Fibroblast of the aortic adventitia (primary cell): ENCODE measurements around the gene MAP3K4. TPM values are rescaled to one million over a fixed set of nuclear protein-coding genes. Genes with fewer than 3 reads are reported as not detected.

Source experiments
- DNase-seq: peaks from one replicate; pipeline ENCODE4 v3.0.0-alpha.2; 2010; ENCODE audit warnings: low read depth
- H3K4me3 ChIP-seq: 2 replicates; pipeline ENCODE4 v1.5.1; 2011; ENCODE audit warnings: low read depth, mild to moderate bottlenecking, control low read depth, low read length, moderate library complexity
- CTCF ChIP-seq: IDR thresholded peaks from 2 replicates; pipeline ENCODE4 v1.5.1; 2011; ENCODE audit warnings: mild to moderate bottlenecking, low read length, control low read depth, inconsistent platforms; ENCODE audit not compliant: insufficient read depth
- total RNA-seq: library from RNA; depleted of rRNA; stranded (reverse); fragments of >200 nt; gene quantifications from 2 replicates; pipeline ENCODE4 v1.2.3, GENCODE V29; 2012; ENCODE audit warnings: low replicate concordance

Gene MAP3K4
- total RNA-seq, 1 donor: 25.0 TPM

GRCh38 chr6:160952633-160953281, 38.8 kb upstream of the MAP3K4 start:
- no peak overlapping the region for H3K4me3 ChIP-seq
- DNase-seq: peak; percentile 45
- TF ChIP-seq CTCF: no peak

DNA sequence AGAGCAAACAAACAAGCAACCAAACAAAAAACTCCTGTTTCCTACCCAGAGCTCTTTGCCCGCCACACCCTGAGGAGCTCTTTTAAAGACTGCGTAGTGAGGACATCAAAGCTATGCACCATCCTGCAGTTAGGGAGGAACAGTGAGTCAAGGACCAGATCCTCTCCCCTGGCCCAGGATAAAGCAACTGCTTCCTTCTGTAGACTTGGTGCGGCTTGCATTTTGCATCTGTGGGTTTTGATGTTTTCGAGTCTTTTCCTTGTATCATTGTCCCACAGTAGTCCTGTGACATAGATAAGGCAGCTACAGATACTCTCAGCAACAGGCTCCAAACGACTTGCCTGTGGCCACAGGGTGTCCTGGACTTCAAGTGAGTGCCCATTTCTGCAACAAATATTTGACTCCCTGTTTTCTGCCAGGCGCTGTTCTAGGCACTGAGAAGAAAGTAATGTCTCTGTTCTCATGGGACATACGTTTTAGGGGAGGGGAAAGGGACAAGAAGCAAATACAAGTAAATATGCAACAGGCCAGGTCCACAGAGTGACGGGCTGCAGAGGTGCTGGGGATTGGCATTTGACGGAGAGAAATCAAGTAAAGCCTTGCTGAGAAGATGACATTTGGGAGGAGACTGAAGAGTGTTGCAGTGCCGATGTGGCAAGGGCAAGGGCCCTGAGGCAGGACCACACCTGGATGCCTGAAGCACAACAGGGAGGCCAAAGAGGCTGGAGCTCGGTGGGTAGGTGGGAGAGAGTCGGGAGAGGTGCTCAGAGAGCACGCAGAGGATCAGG, 35.9 kb upstream of the MAP3K4 start:
- no peak overlapping the region for H3K4me3 ChIP-seq
- DNase-seq: no peak
- no peak for TF ChIP-seq CTCF

DNA sequence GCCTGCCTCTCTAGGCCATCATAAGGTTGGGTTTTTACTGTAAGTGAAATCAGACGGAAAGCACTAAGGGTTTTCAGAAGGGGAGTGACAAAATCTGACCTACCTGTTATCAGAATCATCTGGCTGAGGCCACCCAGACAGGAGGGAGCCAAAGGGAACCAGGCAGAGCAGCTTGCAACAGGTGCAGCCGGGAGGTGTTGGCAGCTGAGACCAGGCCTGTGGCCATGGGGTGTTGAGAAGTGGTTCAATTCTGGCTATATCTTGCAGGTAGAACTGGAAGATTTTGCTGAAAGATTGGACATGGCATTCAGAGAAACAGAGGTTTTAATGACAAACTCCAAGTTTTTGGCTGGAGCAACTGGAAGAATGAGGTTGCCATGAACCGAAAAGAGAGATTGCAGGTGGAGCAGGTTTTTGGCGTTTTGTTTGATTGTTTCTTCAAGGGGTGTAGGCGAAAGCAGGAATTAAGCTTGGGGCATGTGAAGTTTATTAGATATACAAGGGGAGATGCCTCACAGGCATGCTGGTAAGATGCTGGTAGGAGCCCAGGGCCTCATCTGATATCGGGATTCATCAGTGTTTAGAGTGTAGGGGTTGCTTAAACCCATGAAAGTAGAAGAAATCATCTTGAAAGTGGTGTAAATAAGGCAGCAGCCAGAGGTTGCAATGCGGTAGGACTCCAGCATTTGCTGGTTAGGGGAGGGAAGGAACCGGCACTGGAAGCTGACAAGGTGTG, 35.1 kb upstream of the MAP3K4 start:
- DNase-seq: no peak
- no peak for TF ChIP-seq CTCF
- no peak overlapping the region for H3K4me3 ChIP-seq

DNA sequence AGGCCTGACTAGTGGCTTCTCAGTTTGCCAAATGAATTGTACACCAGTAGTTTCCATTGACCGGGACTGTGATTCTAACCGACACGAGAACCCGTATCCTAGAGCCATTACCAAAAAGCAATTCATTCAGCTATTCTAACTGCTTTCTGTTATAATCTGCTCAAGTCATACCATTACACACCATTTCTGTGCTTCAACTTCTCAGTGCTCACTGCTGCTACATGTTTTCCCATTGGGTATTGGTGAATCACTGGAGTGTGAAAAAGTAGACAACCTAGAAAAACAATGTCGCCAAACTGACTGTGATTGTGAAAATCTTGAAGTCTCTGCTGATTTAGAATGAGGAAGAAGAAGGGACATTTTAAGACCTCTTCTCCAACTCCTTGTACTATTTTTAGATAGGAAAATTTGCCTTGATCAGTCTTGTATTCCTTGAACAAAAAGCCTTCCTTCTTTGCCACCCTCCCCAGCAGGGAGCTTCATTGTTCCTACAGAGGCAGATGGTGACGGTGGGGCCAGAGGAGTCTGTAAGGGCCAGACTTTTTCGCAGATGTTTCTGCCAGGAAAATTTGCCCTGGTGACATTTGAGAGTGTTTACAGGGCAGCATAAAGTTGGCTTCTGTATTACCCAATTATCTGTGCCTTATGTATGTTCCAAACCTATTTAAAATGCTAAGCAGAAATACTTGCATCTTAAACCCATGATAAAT, 31.7 kb upstream of the MAP3K4 start:
- DNase-seq: no peak
- no peak for TF ChIP-seq CTCF

GRCh38 chr6:160960839-160961238, 30.7 kb upstream of the MAP3K4 start:
- no peak for TF ChIP-seq CTCF
- no peak for DNase-seq
- no peak overlapping the region for H3K4me3 ChIP-seq

More for the DNA sequence above, 31.7 kb upstream of the MAP3K4 start:
- H3K4me3 ChIP-seq: no peak overlapping the region

DNA sequence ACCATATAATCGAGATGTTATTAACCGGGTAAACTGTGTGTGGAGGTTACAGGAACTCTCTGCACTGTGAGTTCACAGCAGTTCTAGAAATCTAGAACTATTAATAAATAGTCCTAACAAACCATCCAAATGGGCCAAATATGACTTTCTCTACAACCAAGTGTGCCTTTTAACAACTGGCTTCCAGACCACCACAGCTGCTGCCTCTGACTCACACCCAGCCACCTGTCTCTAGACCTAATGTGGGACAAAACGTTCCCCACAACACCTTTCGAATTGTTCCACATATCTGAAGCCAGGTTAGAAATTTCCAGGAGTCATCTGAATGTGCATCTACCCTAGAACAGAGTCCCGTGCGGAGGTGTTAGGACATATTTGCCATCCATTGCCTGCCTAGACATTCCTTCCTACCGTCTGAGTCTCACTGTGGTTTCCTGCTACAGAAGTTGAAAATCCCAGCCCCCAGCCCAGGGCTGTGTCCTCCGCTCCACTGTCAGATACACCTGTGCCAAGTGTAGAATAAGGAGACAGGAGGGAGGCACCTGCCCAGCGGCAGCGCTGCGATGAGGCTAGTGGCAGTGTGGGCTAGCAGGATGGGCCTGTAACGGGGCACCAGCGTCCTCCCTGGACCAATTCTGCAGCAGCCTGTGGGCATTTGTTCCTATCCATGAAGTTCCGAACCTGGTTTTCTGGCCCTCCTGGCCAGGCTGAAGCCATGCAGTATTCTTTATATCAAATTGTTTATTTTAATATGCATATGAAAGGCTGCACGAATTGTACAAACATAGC, 28.5 kb upstream of the MAP3K4 start:
- DNase-seq: no peak
- no peak overlapping the region for H3K4me3 ChIP-seq
- TF ChIP-seq CTCF: no peak
